Mesendoderm (in vitro differentiated cells): ENCODE data around the gene NECAB3.

ENCODE experiments used
- DNase-seq: peaks from one replicate; pipeline ENCODE4 v3.0.0; 2013
- H2AK5ac ChIP-seq: 2 replicates; pipeline ENCODE4 v1.6.1; 2013; ENCODE audit warnings: low read length, inconsistent platforms
- H2BK120ac ChIP-seq: 2 replicates; pipeline ENCODE4 v1.6.1; 2013; ENCODE audit warnings: low read depth, mild to moderate bottlenecking, low read length, moderate library complexity, mixed read lengths
- H2BK15ac ChIP-seq: replicated peaks from 2 replicates; pipeline ENCODE4 v1.6.1; 2013; ENCODE audit warnings: low read depth, mild to moderate bottlenecking, moderate library complexity
- H2BK5ac ChIP-seq: 2 replicates; pipeline ENCODE4 v1.6.1; 2013; ENCODE audit warnings: low read length, inconsistent platforms
- H3K18ac ChIP-seq: 2 replicates; pipeline ENCODE4 v1.6.1; 2013; ENCODE audit warnings: mild to moderate bottlenecking, low read length, mixed read lengths
- H3K23ac ChIP-seq: one replicate; pipeline ENCODE4 v1.6.1; 2013; ENCODE audit warnings: low read length
- H3K27ac ChIP-seq: 2 replicates; pipeline ENCODE4 v1.5.1; 2013; ENCODE audit warnings: low read depth, mild to moderate bottlenecking, inconsistent platforms, low read length, moderate library complexity
- H3K27me3 ChIP-seq: 2 replicates; pipeline ENCODE4 v1.6.1; 2013; ENCODE audit warnings: low read length, control low read depth, mild to moderate bottlenecking, inconsistent platforms; ENCODE audit not compliant: insufficient read depth, poor library complexity
- H3K36me3 ChIP-seq: 2 replicates; pipeline ENCODE4 v1.6.1; 2013; ENCODE audit warnings: low read length, inconsistent platforms; ENCODE audit not compliant: control insufficient read depth, insufficient read depth
- H3K4ac ChIP-seq: one replicate; pipeline ENCODE4 v1.6.1; 2013; ENCODE audit warnings: low read depth, mild to moderate bottlenecking, low read length, moderate library complexity
- H3K4me1 ChIP-seq: 2 replicates; pipeline ENCODE4 v1.6.1; 2013; ENCODE audit warnings: low read depth, low read length, inconsistent platforms; ENCODE audit not compliant: control insufficient read depth
- H3K4me2 ChIP-seq: 2 replicates; pipeline ENCODE4 v1.6.1; 2013; ENCODE audit warnings: low read length
- H3K4me3 ChIP-seq: 2 replicates; pipeline ENCODE4 v1.5.1; 2013; ENCODE audit warnings: mild to moderate bottlenecking, low read length
- H3K56ac ChIP-seq: one replicate; pipeline ENCODE4 v1.6.1; 2013; ENCODE audit warnings: low read length
- H3K79me1 ChIP-seq: 2 replicates; pipeline ENCODE4 v1.6.1; 2013; ENCODE audit warnings: low read length, inconsistent platforms
- H3K79me2 ChIP-seq: 2 replicates; pipeline ENCODE4 v1.6.1; 2013; ENCODE audit warnings: mild to moderate bottlenecking, low read length; ENCODE audit not compliant: control insufficient read depth, insufficient read depth
- H3K9ac ChIP-seq: 2 replicates; pipeline ENCODE4 v1.6.1; 2013; ENCODE audit warnings: low read length, inconsistent platforms
- H4K5ac ChIP-seq: one replicate; pipeline ENCODE4 v1.6.1; 2013; ENCODE audit warnings: low read length
- H4K8ac ChIP-seq: one replicate; pipeline ENCODE4 v1.6.1; 2013; ENCODE audit warnings: low read depth, mild to moderate bottlenecking, control low read depth, low read length, moderate library complexity
- WGBS: extraction: QIAGEN DNeasy Blood & Tissue Kit; methylation state at CpG from one replicate; pipeline ENCODE4 v1.1.7; 2013; ENCODE audit warnings: low lambda C conversion rate, missing lambda C conversion rate; ENCODE audit not compliant: insufficient coverage; ENCODE audit errors: extremely low coverage; 5-methylcytosine and 5-hydroxymethylcytosine counted together

Gene NECAB3

GRCh38 chr20:33687993-33688937 lies 14.0 kb upstream of the NECAB3 start:
- H3K23ac ChIP-seq, result no peak overlapping the region
- H3K18ac ChIP-seq, result no peak overlapping the region
- H3K27ac ChIP-seq, result no peak overlapping the region
- no peak overlapping the region for H3K4me3 ChIP-seq
- H3K9ac ChIP-seq, result no peak overlapping the region
- no peak overlapping the region for H3K4me2 ChIP-seq
- H2BK120ac ChIP-seq, result no peak overlapping the region
- no CpG with 5 or more reads among the region's 3 CpGs for WGBS
- H4K8ac ChIP-seq, result no peak overlapping the region
- H2BK15ac ChIP-seq, result no peak overlapping the region
- no peak overlapping the region for H2AK5ac ChIP-seq
- H3K4ac ChIP-seq, result no peak overlapping the region
- peaks cover 7% of the 10 kb centered on the region for H3K4me1 ChIP-seq
- DNase-seq, result no peak
- H4K5ac ChIP-seq, result no peak overlapping the region
- peaks cover 6% of the 10 kb centered on the region for H3K79me1 ChIP-seq
- H3K79me2 ChIP-seq, result peaks cover 18% of the 10 kb centered on the region
- no peaks in the 10 kb centered on the region for H3K27me3 ChIP-seq
- H2BK5ac ChIP-seq, result no peak overlapping the region
- H3K56ac ChIP-seq, result no peak overlapping the region
- no peaks in the 10 kb centered on the region for H3K36me3 ChIP-seq

- WGBS, result no CpG with 5 or more reads among the region's 8 CpGs
- Histone ChIP-seq H4K8ac (no peak overlapping the region), H3K79me2 (peaks cover 20% of the 10 kb centered on the region), H3K4me2 (no peak overlapping the region), H4K5ac (no peak overlapping the region), H3K36me3 (no peaks in the 10 kb centered on the region), H3K79me1 (peaks cover 9% of the 10 kb centered on the region), H3K9ac (no peak overlapping the region), H3K4me1 (peaks cover 7% of the 10 kb centered on the region), H3K27ac (no peak overlapping the region), H3K56ac (no peak overlapping the region), H2BK120ac (no peak overlapping the region), H3K23ac (no peak overlapping the region), H3K4ac (no peak overlapping the region), H2BK15ac (no peak overlapping the region), H2BK5ac (no peak overlapping the region), H3K4me3 (no peak overlapping the region), H3K27me3 (no peaks in the 10 kb centered on the region), H2AK5ac (no peak overlapping the region), H3K18ac (no peak overlapping the region)
- DNase-seq, result no peak
Measured at GRCh38 chr20:33687370-33687915, 13.2 kb upstream of the NECAB3 start.

- H3K4me1 ChIP-seq, result peaks cover 7% of the 10 kb centered on the region
- H3K9ac ChIP-seq, result peak overlapping the region; percentile 47
- H3K36me3 ChIP-seq, result no peaks in the 10 kb centered on the region
- H4K8ac ChIP-seq, result no peak overlapping the region
- no peaks in the 10 kb centered on the region for H3K27me3 ChIP-seq
- H2BK5ac ChIP-seq, result no peak overlapping the region
- whole genome bisulfite sequencing, result no CpG with 5 or more reads among the region's 14 CpGs
- H2BK120ac ChIP-seq, result no peak overlapping the region
- peak overlapping the region; percentile 61 for H3K4me2 ChIP-seq
- no peak overlapping the region for H3K4ac ChIP-seq
- H3K23ac ChIP-seq, result no peak overlapping the region
- peaks cover 23% of the 10 kb centered on the region for H3K79me2 ChIP-seq
- H3K56ac ChIP-seq, result peak overlapping the region; percentile 73
- no peak overlapping the region for H4K5ac ChIP-seq
- H2BK15ac ChIP-seq, result no peak overlapping the region
- peaks cover 12% of the 10 kb centered on the region for H3K79me1 ChIP-seq
- H2AK5ac ChIP-seq, result no peak overlapping the region
- no peak for DNase-seq
- H3K18ac ChIP-seq, result no peak overlapping the region
- H3K27ac ChIP-seq, result no peak overlapping the region
- no peak overlapping the region for H3K4me3 ChIP-seq
Measured at GRCh38 chr20:33686984-33687366, 12.7 kb upstream of the NECAB3 start.

- peak within 1 kb of the TSS; percentile 27 for H3K4ac ChIP-seq
- H3K9ac ChIP-seq, result peak within 1 kb of the TSS; percentile 73
- H3K79me1 ChIP-seq, result peaks cover 12% of the 10 kb centered on the region
- H3K4me3 ChIP-seq, result peak within 1 kb of the TSS; percentile 66
- WGBS, result no CpG with 5 or more reads among the region's 101 CpGs
- H3K4me2 ChIP-seq, result peak within 1 kb of the TSS; percentile 61
- peak; percentile 98 for DNase-seq
- no peak within 1 kb of the TSS for H2BK5ac ChIP-seq
- peaks cover 26% of the 10 kb centered on the region for H3K79me2 ChIP-seq
- H4K8ac ChIP-seq, result no peak within 1 kb of the TSS
- no peak within 1 kb of the TSS for H4K5ac ChIP-seq
- H3K18ac ChIP-seq, result peak within 1 kb of the TSS; percentile 24
- H2BK15ac ChIP-seq, result no peak within 1 kb of the TSS
- H3K27ac ChIP-seq, result peak within 1 kb of the TSS; percentile 58
- peak within 1 kb of the TSS; percentile 77 for H3K56ac ChIP-seq
- no peak within 1 kb of the TSS for H2AK5ac ChIP-seq
- H3K23ac ChIP-seq, result no peak within 1 kb of the TSS
- no peaks in the 10 kb centered on the region for H3K36me3 ChIP-seq
- no peak within 1 kb of the TSS for H2BK120ac ChIP-seq
- H3K27me3 ChIP-seq, result no peaks in the 10 kb centered on the region
- peaks cover 7% of the 10 kb centered on the region for H3K4me1 ChIP-seq
Measured at GRCh38 chr20:33686100-33686983, 12.1 kb upstream of the NECAB3 start, which contains the start of gene E2F1. Gene E2F1, minus strand, starts transcription at chr20:33686385. Its CDS starts 121 bp downstream, at chr20:33686264.

GRCh38 chr20:33685328-33686099 lies 11.3 kb upstream of the NECAB3 start:
- H2BK5ac ChIP-seq, result no peak overlapping the region
- no peaks in the 10 kb centered on the region for H3K36me3 ChIP-seq
- H2AK5ac ChIP-seq, result no peak overlapping the region
- H2BK120ac ChIP-seq, result no peak overlapping the region
- H3K9ac ChIP-seq, result peak overlapping the region; percentile 73
- peak overlapping the region; percentile 27 for H3K4ac ChIP-seq
- no peak overlapping the region for H4K5ac ChIP-seq
- peak overlapping the region; percentile 24 for H3K18ac ChIP-seq
- peak; percentile 64 for DNase-seq
- peak overlapping the region; percentile 66 for H3K4me3 ChIP-seq
- no CpG with 5 or more reads among the region's 53 CpGs for WGBS
- H3K4me1 ChIP-seq, result peaks cover 7% of the 10 kb centered on the region
- H3K56ac ChIP-seq, result peak overlapping the region; percentile 77
- peaks cover 30% of the 10 kb centered on the region for H3K79me2 ChIP-seq
- peaks cover 19% of the 10 kb centered on the region for H3K79me1 ChIP-seq
- peak overlapping the region; percentile 52 for H3K4me2 ChIP-seq
- no peak overlapping the region for H3K23ac ChIP-seq
- peak overlapping the region; percentile 58 for H3K27ac ChIP-seq
- no peaks in the 10 kb centered on the region for H3K27me3 ChIP-seq
- no peak overlapping the region for H2BK15ac ChIP-seq
- no peak overlapping the region for H4K8ac ChIP-seq
